NCI-H187 treated with DMSO at 0.1 percent for 48 hours (cell line): ENCODE measurements around the gene MATK.
"Not testable (repeated sequence)": the region's sequence is repeated elsewhere in the genome, so short reads cannot be mapped to it uniquely, and the experiment has no call there.

Experiments
- DNase-seq: peaks from one replicate; lab custom pipeline; 2025; lab: John Stamatoyannopoulos, UW

Gene MATK

GRCh38 chr19:3785938-3786824 lies at the start of gene MATK:
TSS of gene MATK (minus strand) at chr19:3786381. CDS start at chr19:3785135, 1,246 bp downstream.
- DNase-seq: no peak

GRCh38 chr19:3835055-3835435 lies 48.9 kb upstream of the MATK start:
- no peak for DNase-seq

- no peak for DNase-seq
These were observed 48.3 kb upstream of the MATK start for GRCh38 chr19:3834349-3835054.

- DNase-seq: no peak
These were observed 47.6 kb upstream of the MATK start for GRCh38 chr19:3833578-3834348.

GRCh38 chr19:3832001-3832400 lies 45.8 kb upstream of the MATK start:
- DNase-seq: no peak

GRCh38 chr19:3831601-3832000 lies 45.4 kb upstream of the MATK start:
- no peak for DNase-seq

- DNase-seq: no peak
These were observed 44.7 kb upstream of the MATK start for GRCh38 chr19:3830621-3831589.

GRCh38 chr19:3827306-3827705 lies 41.1 kb upstream of the MATK start:
- no peak for DNase-seq

GRCh38 chr19:3826163-3826562 lies 40.0 kb upstream of the MATK start:
- DNase-seq: no peak

GRCh38 chr19:3825286-3825956 lies 39.2 kb upstream of the MATK start:
- DNase-seq: no peak

- DNase-seq: no peak
These were observed 37.2 kb upstream of the MATK start for GRCh38 chr19:3823350-3823713.

- no peak for DNase-seq
These were observed 36.6 kb upstream of the MATK start for GRCh38 chr19:3822683-3823349.

- DNase-seq: no peak
These were observed 35.7 kb upstream of the MATK start for GRCh38 chr19:3821857-3822364.

- DNase-seq: no peak
These were observed 35.0 kb upstream of the MATK start for GRCh38 chr19:3821156-3821555.

GRCh38 chr19:3819989-3820388 lies 33.8 kb upstream of the MATK start:
- no peak for DNase-seq

GRCh38 chr19:3818918-3819317 lies 32.7 kb upstream of the MATK start:
- no peak for DNase-seq

GRCh38 chr19:3818466-3818865 lies 32.3 kb upstream of the MATK start:
- DNase-seq: no peak

GRCh38 chr19:3817761-3818160 lies 31.6 kb upstream of the MATK start:
- DNase-seq: no peak

- DNase-seq: no peak
These were observed 30.5 kb upstream of the MATK start for GRCh38 chr19:3816566-3817218.

GRCh38 chr19:3816148-3816547 lies 30.0 kb upstream of the MATK start:
- DNase-seq: not testable (repeated sequence)
